ENCODE measurements around the gene TAPBP.
"Not testable (repeated sequence)": the region's sequence is repeated elsewhere in the genome, so short reads cannot be mapped to it uniquely, and the experiment has no call there.

- not testable (repeated sequence) for TF ChIP-seq CTCF (conservative IDR thresholded peaks at IDR 0.05 in 1 of 2, IDR thresholded peaks at IDR 0.05 in 1 of 2; ENCODE audit: extremely low read depth in 1 of 2, insufficient read depth in 1 of 2, low read depth in 1 of 2, low read length in 2 of 2); EZH2 (IDR thresholded peaks at IDR 0.05; ENCODE audit: borderline replicate concordance, low read length)
Measured at GRCh38 chr6:33346972-33347371, 33.1 kb upstream of the TAPBP start.

All from mammary epithelial cell (primary cell).